HPDE6-E6E7 (cell line): Measurements from ENCODE around the gene PCDHA4.
"Not testable (repeated sequence)": the region's sequence is repeated elsewhere in the genome, so short reads cannot be mapped to it uniquely, and the experiment has no call there.

Experiments
- DNase-seq: peaks from one replicate; pipeline ENCODE4 v3.0.0; 2011; ENCODE audit warnings: missing footprints; ENCODE audit errors: extremely low spot score

Gene PCDHA4

DNA sequence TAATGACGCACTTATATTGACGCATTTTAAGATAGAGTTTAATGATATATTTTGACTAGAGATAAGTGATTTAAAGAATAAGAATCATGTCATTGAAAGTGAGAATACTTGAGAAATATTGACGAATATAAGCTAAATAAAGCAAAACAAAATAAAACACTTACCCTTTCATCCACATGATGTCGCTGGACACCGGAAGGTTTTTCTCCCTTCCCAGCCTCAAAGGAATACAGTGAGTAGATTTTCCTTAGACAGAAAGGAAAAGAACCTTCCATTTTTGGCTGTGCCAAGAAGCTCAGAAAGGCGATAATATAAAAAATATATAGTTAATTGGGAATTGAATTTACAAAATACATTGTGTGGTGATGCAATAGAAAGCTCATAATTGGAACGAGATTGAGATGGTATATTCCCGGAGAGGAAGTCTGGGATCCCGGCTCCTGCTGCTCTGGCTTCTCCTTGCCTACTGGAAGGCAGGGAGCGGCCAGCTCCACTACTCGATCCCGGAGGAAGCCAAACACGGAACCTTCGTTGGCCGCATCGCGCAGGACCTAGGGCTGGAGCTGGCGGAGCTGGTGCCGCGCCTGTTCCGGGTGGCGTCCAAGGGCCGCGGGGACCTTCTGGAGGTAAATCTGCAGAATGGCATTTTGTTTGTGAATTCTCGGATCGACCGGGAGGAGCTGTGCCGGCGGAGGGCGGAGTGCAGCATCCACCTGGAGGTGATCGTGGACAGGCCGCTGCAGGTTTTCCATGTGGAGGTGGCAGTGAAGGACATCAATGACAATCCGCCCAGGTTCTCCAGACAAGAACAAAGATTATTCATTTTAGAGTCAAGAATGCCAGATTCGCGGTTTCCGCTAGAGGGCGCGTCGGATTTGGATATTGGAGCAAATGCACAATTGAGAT is 14.8 kb downstream of the PCDHA4 start, which contains the start of gene PCDHA5:
Gene PCDHA5 (plus strand): TSS at position 239 of the 906 bp plus-strand sequence.
- DNase-seq, result no peak

- no peak for DNase-seq
Observed at GRCh38 chr5:140822281-140822629, 15.4 kb downstream of the PCDHA4 start.

GRCh38 chr5:140822969-140823368 is 16.1 kb downstream of the PCDHA4 start:
- not testable (repeated sequence) for DNase-seq

DNA sequence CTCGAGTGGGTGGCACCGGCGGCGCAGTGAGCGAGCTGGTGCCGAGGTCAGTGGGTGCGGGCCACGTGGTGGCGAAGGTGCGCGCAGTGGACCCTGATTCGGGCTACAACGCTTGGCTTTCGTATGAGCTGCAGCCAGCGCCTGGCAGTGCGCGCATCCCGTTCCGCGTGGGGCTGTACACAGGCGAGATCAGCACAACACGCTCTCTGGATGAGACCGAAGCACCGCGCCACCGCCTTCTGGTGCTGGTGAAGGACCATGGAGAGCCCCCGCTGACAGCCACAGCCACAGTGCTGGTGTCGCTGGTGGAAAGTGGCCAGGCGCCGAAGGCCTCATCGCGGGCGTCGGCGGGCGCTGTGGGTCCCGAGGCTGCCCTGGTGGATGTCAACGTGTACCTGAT is 16.6 kb downstream of the PCDHA4 start:
- DNase-seq, result no peak

DNA sequence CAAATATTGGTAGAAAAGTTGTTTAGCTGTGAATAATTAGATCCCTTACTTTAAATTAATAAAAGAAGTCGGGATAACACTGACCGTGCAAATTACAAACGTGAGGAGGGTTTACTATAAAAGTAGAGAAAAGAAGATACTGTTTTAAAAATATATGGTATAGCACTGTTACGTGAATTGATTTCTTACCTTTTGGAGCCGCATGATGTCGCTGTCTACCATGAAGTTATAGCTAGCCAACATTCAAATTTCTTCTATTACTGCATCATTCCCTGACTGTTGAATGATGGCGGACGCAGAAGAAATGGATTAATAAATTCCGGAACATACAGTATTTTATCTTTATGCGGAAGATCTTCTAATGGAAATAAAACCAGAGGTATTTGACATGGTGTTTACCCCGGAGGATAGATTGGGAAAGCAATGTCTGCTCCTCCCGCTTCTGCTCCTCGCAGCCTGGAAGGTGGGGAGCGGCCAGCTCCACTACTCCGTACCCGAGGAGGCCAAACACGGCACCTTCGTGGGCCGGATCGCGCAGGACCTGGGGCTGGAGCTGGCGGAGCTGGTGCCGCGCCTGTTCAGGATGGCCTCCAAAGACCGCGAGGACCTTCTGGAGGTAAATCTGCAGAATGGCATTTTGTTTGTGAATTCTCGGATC is 21.0 kb downstream of the PCDHA4 start, which contains the start of gene PCDHA6:
Gene PCDHA6 (plus strand): TSS at position 257 of the 658 bp plus-strand sequence. CDS start 132 bp downstream, at position 389.
- DNase-seq, result no peak

GRCh38 chr5:140828362-140828737 is 21.5 kb downstream of the PCDHA4 start:
- DNase-seq, result no peak

DNA sequence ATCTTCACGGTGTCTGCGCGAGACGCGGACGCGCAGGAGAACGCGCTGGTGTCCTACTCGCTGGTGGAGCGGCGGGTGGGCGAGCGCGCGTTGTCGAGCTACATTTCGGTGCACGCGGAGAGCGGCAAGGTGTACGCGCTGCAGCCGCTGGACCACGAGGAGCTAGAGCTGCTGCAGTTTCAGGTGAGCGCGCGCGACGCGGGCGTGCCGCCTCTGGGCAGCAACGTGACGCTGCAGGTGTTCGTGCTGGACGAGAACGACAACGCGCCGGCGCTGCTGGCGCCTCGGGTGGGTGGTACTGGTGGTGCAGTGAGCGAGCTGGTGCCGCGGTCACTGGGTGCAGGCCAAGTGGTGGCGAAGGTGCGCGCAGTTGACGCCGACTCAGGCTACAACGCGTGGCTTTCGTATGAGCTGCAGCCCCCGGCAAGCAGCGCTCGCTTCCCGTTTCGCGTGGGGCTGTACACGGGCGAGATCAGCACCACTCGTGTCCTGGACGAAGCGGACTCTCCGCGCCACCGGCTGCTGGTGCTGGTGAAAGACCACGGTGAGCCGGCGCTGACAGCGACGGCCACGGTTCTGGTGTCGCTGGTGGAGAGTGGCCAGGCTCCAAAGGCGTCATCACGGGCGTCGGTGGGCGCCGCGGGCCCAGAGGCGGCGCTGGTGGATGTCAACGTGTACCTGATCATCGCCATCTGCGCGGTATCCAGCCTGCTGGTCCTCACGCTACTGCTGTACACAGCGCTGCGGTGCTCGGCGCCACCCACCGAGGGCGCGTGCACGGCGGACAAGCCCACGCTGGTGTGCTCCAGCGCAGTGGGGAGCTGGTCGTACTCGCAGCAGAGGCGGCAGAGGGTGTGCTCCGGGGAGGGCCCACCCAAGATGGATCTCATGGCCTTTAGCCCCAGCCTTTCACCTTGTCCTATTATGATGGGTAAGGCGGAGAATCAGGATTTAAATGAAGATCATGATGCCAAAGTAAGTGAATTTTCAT is 22.9 kb downstream of the PCDHA4 start:
- DNase-seq, result not testable (repeated sequence)

DNA sequence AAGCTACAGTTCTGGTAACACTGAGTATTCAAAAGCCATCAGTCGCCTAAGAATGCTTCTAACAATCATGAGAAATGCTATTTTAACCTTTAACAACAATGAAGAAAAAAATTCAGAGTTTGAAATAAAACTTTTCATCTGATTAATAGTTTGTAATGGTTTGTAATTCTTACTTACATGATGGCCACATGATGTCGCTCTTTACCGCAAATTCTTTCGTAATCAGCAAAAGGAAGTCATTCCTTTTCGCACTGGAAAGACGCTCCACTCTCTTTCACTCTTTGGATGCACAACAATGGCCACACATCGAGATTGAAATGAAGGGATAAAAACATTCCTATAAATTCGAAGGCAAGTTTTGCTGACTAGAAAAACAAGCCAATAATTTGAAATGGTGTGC is 27.1 kb downstream of the PCDHA4 start, which contains the start of gene PCDHA7:
Gene PCDHA7 (plus strand): TSS at position 277 of the 400 bp plus-strand sequence. CDS start 115 bp downstream, at position 392.
- DNase-seq, result no peak

GRCh38 chr5:140834439-140835008 is 27.7 kb downstream of the PCDHA4 start:
- not testable (repeated sequence) for DNase-seq

- no peak for DNase-seq
Observed at GRCh38 chr5:140835622-140836510, 29.0 kb downstream of the PCDHA4 start.

GRCh38 chr5:140840978-140841962 is 34.4 kb downstream of the PCDHA4 start, which contains the start of gene PCDHA8:
Gene PCDHA8, plus strand, starts transcription at chr5:140841187. Its CDS starts 135 bp downstream, at chr5:140841322.
- no peak for DNase-seq

GRCh38 chr5:140842798-140843733 is 36.2 kb downstream of the PCDHA4 start:
- DNase-seq, result no peak

DNA sequence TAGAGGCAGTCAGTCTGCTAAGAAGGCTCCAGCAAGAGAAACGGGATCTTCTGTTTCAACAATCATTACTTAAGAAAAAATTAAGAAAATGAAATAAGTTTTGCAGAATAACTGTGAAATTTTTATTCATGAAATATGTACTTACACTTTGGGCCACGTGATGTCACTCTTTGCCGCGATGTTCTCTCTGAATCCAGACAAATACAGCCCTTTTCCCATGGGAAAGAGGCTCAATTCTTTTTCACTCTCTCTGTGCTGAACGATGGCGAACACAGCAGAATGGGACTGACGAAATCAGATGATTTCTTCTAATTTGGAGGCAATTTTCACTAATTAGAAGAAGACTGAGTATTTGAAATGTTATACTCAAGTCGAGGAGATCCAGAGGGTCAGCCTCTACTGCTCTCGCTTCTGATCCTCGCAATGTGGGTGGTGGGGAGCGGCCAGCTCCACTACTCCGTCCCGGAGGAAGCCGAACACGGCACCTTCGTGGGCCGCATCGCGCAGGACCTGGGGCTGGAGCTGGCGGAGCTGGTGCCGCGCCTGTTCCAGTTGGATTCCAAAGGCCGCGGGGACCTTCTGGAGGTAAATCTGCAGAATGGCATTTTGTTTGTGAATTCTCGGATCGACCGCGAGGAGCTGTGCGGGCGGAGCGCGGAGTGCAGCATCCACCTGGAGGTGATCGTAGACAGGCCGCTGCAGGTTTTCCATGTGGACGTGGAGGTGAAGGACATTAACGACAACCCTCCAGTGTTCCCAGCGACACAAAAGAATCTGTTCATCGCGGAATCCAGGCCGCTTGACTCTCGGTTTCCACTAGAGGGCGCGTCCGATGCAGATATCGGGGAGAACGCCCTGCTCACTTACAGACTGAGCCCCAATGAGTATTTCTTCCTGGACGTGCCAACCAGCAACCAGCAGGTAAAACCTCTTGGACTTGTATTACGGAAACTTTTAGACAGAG is 41.6 kb downstream of the PCDHA4 start, which contains the start of gene PCDHA9:
Gene PCDHA9 (plus strand): TSS at position 244 of the 964 bp plus-strand sequence. CDS start 114 bp downstream, at position 358.
- DNase-seq, result not testable (repeated sequence)

DNA sequence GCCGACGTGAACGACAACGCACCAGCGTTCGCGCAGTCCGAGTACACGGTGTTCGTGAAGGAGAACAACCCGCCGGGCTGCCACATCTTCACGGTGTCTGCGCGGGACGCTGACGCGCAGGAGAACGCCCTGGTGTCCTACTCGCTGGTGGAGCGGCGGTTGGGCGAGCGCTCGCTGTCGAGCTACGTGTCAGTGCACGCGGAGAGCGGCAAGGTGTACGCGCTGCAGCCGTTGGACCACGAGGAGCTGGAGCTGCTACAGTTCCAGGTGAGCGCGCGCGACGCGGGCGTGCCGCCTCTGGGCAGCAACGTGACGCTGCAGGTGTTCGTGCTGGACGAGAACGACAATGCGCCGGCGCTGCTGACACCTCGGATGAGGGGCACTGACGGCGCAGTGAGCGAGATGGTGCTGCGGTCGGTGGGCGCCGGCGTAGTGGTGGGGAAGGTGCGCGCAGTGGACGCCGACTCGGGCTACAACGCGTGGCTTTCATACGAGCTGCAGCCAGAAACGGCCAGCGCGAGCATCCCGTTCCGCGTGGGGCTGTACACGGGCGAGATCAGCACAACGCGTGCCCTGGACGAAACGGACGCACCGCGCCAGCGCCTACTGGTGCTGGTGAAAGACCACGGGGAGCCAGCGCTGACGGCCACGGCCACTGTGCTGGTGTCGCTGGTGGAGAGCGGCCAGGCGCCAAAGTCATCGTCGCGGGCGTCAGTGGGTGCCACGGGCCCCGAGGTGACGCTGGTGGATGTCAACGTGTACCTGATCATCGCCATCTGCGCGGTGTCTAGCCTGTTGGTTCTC is 43.2 kb downstream of the PCDHA4 start:
- not testable (repeated sequence) for DNase-seq
